CD4-positive, alpha-beta T cell treated with Interleukin-12 subunit alpha and Interleukin-12 subunit beta, for 1 hour (primary cell): Measurements from ENCODE around the gene PAPSS1.

Experiments used
- DNase-seq: peaks from one replicate; pipeline ENCODE4 v3.0.0-alpha.2; 2020

PAPSS1 gene

GRCh38 chr4:107619066-107619465 is 101.0 kb downstream of the PAPSS1 start:
- DNase-seq, result no peak

- DNase-seq, result no peak
Measured at GRCh38 chr4:107618656-107619055, 101.4 kb downstream of the PAPSS1 start.

- no peak for DNase-seq
Measured at GRCh38 chr4:107616838-107617389, 103.1 kb downstream of the PAPSS1 start.

GRCh38 chr4:107615809-107616208 is 104.2 kb downstream of the PAPSS1 start:
- no peak for DNase-seq

GRCh38 chr4:107603430-107603829 is 116.6 kb downstream of the PAPSS1 start:
- no peak for DNase-seq

GRCh38 chr4:107600983-107601382 is 119.1 kb downstream of the PAPSS1 start:
- DNase-seq, result no peak

GRCh38 chr4:107600436-107600835 is 119.6 kb downstream of the PAPSS1 start:
- DNase-seq, result no peak

GRCh38 chr4:107599841-107600240 is 120.2 kb downstream of the PAPSS1 start:
- no peak for DNase-seq

GRCh38 chr4:107593230-107593629 is 126.8 kb downstream of the PAPSS1 start:
- DNase-seq, result no peak

- DNase-seq, result no peak
Measured at GRCh38 chr4:107592519-107592918, 127.5 kb downstream of the PAPSS1 start.

GRCh38 chr4:107589269-107589668 is 130.8 kb downstream of the PAPSS1 start:
- no peak for DNase-seq

GRCh38 chr4:107586371-107586770 is 133.7 kb downstream of the PAPSS1 start:
- DNase-seq, result no peak

- DNase-seq, result no peak
Measured at GRCh38 chr4:107579099-107579498, 140.9 kb downstream of the PAPSS1 start.

GRCh38 chr4:107578321-107578720 is 141.7 kb downstream of the PAPSS1 start:
- DNase-seq, result no peak

- no peak for DNase-seq
Measured at GRCh38 chr4:107577743-107578142, 142.3 kb downstream of the PAPSS1 start.

GRCh38 chr4:107575243-107575642 is 144.8 kb downstream of the PAPSS1 start:
- DNase-seq, result no peak

- DNase-seq, result no peak
Measured at GRCh38 chr4:107572281-107572680, 147.8 kb downstream of the PAPSS1 start.

GRCh38 chr4:107570952-107571351 is 149.1 kb downstream of the PAPSS1 start:
- no peak for DNase-seq

- no peak for DNase-seq
Measured at GRCh38 chr4:107564326-107564725, 155.7 kb downstream of the PAPSS1 start.
